ENCODE results near the gene KCTD18. TPM values are rescaled to one million over a fixed set of nuclear protein-coding genes. Genes with fewer than 3 reads are reported as not detected.

KCTD18 gene
- total and polyA plus RNA-seq, 2 of the 8 experiments (the other 6 are each of a cell fraction or from before 2014, with no cell fraction given): 1.6 to 3.1 TPM

DNA sequence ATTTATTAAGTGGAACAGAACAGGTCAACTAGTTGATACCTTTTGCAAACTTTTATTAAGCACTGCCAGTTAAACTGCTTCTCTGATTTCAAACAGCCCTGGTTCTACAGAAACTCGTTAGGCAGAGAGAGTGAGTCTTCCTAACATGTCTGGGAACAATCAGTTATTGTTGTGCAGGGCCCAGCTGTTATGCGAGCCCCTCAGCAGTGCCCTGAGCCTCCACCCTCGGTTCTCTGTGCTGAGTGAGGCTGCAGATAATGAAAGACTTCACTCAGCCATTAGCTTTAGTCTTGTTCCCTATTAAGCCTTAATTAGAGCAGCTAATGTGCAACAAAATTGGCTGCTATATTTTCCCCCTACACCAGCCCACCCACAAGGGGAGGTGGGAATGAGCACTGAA is 39.6 kb downstream of the KCTD18 start:
- POLR2A ChIA-PET (ENCODE audit: partially characterized antibody): interaction anchor here (0.8 kb wide), 1 partner anchor 21 kb away, joined by 4 read pairs; no protein-coding TSS in a partner anchor
- Histone ChIP-seq H3K9me3 (ENCODE audit: insufficient read depth in 2 of 2, low read depth in 1 of 2, low read length in 1 of 2) (no peaks in the 10 kb centered on the region), H3K4me3 (ENCODE audit: extremely low read depth in 1 of 4, insufficient read depth in 2 of 4, low read depth in 3 of 4, low read length in 4 of 4) (no peak overlapping the region), H3K4ac (replicated peaks; ENCODE audit: insufficient read length, low read depth, low read length) (no peak overlapping the region), H4K20me1 (replicated peaks in 1 of 2; ENCODE audit: control insufficient read depth in 1 of 2, insufficient read depth in 2 of 2, low read length in 2 of 2) (no peaks in the 10 kb centered on the region), H3K27ac (ENCODE audit: low read depth, low read length) (no peak overlapping the region), H3K79me2 (ENCODE audit: control insufficient read depth in 1 of 2, insufficient read depth in 2 of 2, low read length in 2 of 2) (no peaks in the 10 kb centered on the region), H3K23me2 (ENCODE audit: low read depth, low read length) (no peaks in the 10 kb centered on the region), H2BK20ac (ENCODE audit: low read length) (no peak overlapping the region), H2AK5ac (ENCODE audit: low read depth, low read length) (no peak overlapping the region), H2AFZ (ENCODE audit: low read length) (no peak overlapping the region), H3K27me3 (replicated peaks in 1 of 4; ENCODE audit: control insufficient read depth in 3 of 4, extremely low read depth in 1 of 4, insufficient read depth in 3 of 4, low read length in 3 of 4) (peaks cover 0 to 2% (median 0%) of the 10 kb centered on the region in 4 experiments; a peak in 1 of 7 replicates), H3K4me1 (replicated peaks in 1 of 4; ENCODE audit: control insufficient read depth in 3 of 4, insufficient read depth in 4 of 4, low read length in 3 of 4) (peaks cover 0 to 3% (median 0%) of the 10 kb centered on the region in 4 experiments; a peak in 1 of 7 replicates), H4K91ac (replicated peaks; ENCODE audit: insufficient read length, low read length) (no peak overlapping the region), H3K14ac (ENCODE audit: insufficient read length) (no peak overlapping the region), H2BK120ac (replicated peaks; ENCODE audit: low read depth, low read length) (no peak overlapping the region), H2BK5ac (ENCODE audit: low read depth, low read length) (no peak overlapping the region), H3K79me1 (ENCODE audit: low read depth, low read length) (no peaks in the 10 kb centered on the region), H3K9ac (replicated peaks in 1 of 4; ENCODE audit: extremely low read depth in 1 of 4, low read depth in 3 of 4, low read length in 3 of 4) (no peak overlapping the region), H2BK15ac (ENCODE audit: low read length) (no peak overlapping the region), H3K4me2 (ENCODE audit: insufficient read depth in 1 of 2, low read depth in 2 of 2, low read length in 2 of 2) (no peak overlapping the region), H4K8ac (ENCODE audit: extremely low read depth, insufficient read depth, low read length) (no peak overlapping the region), H3K23ac (ENCODE audit: insufficient read length) (no peak overlapping the region), H3K36me3 (ENCODE audit: control insufficient read depth in 2 of 4, insufficient read depth in 4 of 4, low read length in 3 of 4) (peaks cover 30 to 89% (median 66%) of the 10 kb centered on the region in 4 experiments), H3K56ac (replicated peaks; ENCODE audit: insufficient read length, low read depth, low read length) (no peak overlapping the region), H3K18ac (ENCODE audit: extremely low read depth, low read length) (no peak overlapping the region), H4K5ac (ENCODE audit: insufficient read length, low read depth, low read length) (no peak overlapping the region), H2BK12ac (ENCODE audit: low read depth, low read length) (no peak overlapping the region)
- WGBS, 2 experiments (ENCODE audit: extremely low coverage in 1 of 2, insufficient coverage in 1 of 2, insufficient read length in 1 of 2, insufficient replicate concordance in 2 of 2, low coverage in 1 of 2, low lambda C conversion rate in 2 of 2, missing lambda C conversion rate in 1 of 2): 88% methylated on average over 3 of the region's 3 CpGs; no CpG with 5 or more reads in 1 of the 2 experiments
- no peak for FAIRE-seq
- CTCF ChIA-PET (ENCODE audit: partially characterized antibody): interaction anchor here (0.7 to 5.1 kb wide), 14 partner anchors 10 to 497 kb away, joined by 3 to 35 read pairs (median 4); partner anchors contain the start of gene KCTD18
- DNase-seq (ENCODE audit: low read depth in 1 of 2, low spot score in 2 of 2): no peak
- no peak for TF ChIP-seq SP1 (IDR thresholded peaks at IDR 0.05; ENCODE audit: low read depth, low read length)
- TF ChIP-seq JUN (IDR thresholded peaks at IDR 0.05; ENCODE audit: low read depth, low read length): no peak
- no peak for TF ChIP-seq POLR2AphosphoS5 (IDR thresholded peaks at IDR 0.05; ENCODE audit: low read depth, low read length)
- TF ChIP-seq TAF1 (IDR thresholded peaks at IDR 0.05; ENCODE audit: low read depth, low read length): no peak
- no peak for TF ChIP-seq NRF1 (IDR thresholded peaks at IDR 0.05; ENCODE audit: low read depth, low read length)
- TF ChIP-seq PHF8 (conservative IDR thresholded peaks at IDR 0.05; ENCODE audit: low read depth, low read length): no peak
- no peak for TF ChIP-seq SP4 (IDR thresholded peaks at IDR 0.05; ENCODE audit: low read length)
- TF ChIP-seq RFX5 (IDR thresholded peaks at IDR 0.05; ENCODE audit: borderline replicate concordance, low read depth, low read length): no peak
- no peak for TF ChIP-seq SIRT6 (IDR thresholded peaks at IDR 0.05; ENCODE audit: low read length)
- TF ChIP-seq POU5F1 (IDR thresholded peaks at IDR 0.05; ENCODE audit: low read depth, low read length): no peak
- TF ChIP-seq SP2 (IDR thresholded peaks at IDR 0.05; ENCODE audit: low read length): no peak
- TF ChIP-seq, protein P1, sequence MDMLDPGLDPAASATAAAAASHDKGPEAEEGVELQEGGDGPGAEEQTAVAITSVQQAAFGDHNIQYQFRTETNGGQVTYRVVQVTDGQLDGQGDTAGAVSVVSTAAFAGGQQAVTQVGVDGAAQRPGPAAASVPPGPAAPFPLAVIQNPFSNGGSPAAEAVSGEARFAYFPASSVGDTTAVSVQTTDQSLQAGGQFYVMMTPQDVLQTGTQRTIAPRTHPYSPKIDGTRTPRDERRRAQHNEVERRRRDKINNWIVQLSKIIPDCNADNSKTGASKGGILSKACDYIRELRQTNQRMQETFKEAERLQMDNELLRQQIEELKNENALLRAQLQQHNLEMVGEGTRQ (IDR thresholded peaks at IDR 0.05; ENCODE audit: low read length): no peak
- TF ChIP-seq SUZ12 (IDR thresholded peaks at IDR 0.05; ENCODE audit: low read length): no peak
- no peak for TF ChIP-seq EGR1 (IDR thresholded peaks at IDR 0.05; ENCODE audit: borderline replicate concordance, low read depth, low read length)
